Skeletal muscle cell (primary cell): ENCODE data around the gene CCDC197.

Experiments used
- DNase-seq: peaks from one replicate; pipeline ENCODE4 v3.0.0-alpha.2; 2010; ENCODE audit warnings: low read depth
- H3K4me3 ChIP-seq: 2 replicates; pipeline ENCODE4 v1.5.1; 2011; ENCODE audit warnings: low read depth, mild to moderate bottlenecking, control low read depth, low read length, moderate library complexity

CCDC197 gene

DNA sequence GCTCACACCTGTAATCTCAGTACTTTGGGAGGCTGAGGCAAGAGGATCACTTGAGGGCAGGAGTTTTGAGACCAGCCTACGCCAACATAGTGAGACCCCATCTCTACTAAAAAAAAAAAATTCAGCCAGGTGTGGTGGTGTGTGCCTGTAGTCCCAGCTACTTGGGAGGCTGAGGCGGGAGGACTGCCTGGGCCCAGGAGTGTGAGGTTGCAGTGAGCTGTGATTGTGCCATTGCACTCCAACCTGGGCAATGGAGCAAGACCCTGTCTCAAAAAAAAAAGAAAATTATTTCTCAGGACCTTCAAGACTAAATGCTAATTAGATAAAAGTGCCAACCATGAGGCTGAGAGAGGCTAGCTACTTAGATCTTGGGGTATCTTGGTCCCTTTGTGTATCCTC lies 52.5 kb downstream of the CCDC197 start:
- no peak for DNase-seq

DNA sequence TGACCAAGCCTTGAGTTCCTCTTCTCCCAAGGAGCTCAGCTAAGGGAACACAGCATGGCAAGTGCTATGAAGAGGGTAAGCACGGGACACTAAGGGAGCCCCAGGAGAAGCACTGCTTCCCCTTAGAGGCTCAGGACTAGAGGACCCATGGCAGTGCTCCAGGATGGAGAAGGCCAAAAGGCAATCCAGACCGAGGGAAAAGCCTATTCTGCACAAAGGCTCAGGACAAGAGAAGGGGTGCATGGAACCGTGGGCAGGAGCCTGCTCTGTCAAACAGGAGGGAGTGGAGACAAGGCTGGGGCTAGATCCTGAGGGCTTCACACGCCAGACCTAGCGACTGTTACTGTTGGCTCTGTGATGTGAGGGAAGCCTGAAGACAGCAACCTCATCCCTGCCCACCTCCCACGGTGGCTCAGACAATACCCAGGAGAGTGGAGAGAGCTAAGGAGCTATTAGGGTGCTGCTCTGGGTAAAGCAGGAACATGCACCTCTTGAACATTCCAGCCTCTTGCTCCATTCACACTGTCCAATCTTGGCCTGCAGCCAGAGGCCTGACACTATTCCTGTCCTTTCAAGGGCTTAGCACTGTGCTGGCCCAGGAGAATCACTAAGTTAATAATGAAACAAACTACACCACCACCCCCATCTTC lies 53.3 kb downstream of the CCDC197 start:
- no peak overlapping the region for H3K4me3 ChIP-seq
- no peak for DNase-seq

More for the DNA sequence above, 52.5 kb downstream of the CCDC197 start:
- no peak overlapping the region for H3K4me3 ChIP-seq

DNA sequence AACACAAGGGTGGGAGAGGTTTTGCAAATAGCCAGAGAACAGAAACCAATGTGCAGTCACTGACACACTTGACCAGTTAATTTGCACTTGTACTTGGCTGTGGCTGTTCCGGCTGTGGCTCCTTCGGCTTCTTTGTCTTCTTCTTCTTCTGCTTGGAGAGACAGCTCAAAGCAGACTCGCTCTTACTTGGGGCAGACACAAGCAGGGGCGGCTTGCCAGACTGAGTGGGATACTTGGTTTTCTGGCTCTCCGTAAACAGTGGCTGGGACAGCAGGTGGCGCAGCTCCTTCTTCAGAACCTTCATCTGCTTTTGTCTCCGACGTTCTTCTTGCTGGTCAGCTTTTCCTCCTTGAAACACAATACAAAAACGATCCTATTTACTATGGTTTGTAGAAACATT lies 54.0 kb downstream of the CCDC197 start:
- no peak overlapping the region for H3K4me3 ChIP-seq

DNA sequence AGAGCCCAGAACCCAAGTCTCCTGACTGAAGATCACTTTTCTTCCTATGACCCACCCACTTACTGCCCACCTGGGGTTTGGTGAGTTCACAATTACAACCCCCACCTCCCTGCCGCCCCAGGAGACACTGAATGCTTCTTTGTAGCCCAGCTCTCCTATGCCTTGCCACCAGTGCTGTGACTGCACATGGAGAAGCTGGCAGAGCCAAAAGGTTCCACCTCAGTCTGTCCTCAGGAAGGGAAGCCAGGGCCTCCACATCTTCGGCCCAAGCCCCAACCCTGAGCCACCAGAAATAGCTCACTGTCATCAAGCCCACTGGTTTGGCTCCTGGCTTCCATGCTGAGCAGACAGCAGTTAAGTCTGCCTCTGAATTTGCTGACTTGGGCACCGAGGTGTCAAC lies 54.7 kb downstream of the CCDC197 start:
- no peak overlapping the region for H3K4me3 ChIP-seq
- no peak for DNase-seq

More for the DNA sequence above, 54.0 kb downstream of the CCDC197 start:
- DNase-seq = no peak

DNA sequence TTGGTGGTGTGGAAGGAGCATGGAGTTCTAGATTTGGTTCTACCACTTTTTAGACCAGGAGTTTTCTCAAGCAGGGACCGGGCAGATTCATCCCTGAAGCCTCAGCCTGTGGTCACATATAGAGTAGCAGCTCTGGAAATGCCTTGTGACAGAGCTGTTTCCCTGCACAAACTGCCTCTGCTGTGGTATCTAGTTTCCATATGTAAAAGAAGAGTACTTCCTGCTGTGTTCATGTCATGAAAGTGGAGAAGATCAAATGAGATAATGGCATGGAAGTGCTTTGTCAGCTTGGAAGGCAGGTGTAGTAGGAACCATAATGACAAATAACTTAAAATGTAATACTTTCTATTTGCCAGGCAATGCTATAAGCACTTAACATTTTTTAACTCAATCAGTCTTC lies 55.1 kb downstream of the CCDC197 start:
- no peak for DNase-seq
- no peak overlapping the region for H3K4me3 ChIP-seq

DNA sequence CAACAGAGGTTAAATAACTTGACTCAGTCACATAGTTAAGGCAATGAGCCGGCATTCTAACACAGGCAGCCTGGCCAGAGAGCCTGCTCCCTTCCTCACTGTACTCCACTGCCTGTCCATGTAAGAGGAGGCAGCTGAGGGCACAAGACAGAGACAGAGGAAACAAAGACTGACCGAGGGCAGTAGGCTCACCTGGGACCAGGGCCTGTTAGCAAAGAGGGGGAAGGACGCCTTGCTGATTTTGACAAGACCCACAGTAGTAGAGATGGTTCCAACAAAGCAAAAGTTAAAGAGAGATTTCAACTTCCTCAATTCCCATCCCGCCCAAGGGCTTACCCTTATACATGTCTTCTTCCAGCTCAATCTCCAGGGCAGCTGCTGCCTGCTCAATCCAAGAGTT lies 55.6 kb downstream of the CCDC197 start:
- no peak for DNase-seq
- no peak overlapping the region for H3K4me3 ChIP-seq

DNA sequence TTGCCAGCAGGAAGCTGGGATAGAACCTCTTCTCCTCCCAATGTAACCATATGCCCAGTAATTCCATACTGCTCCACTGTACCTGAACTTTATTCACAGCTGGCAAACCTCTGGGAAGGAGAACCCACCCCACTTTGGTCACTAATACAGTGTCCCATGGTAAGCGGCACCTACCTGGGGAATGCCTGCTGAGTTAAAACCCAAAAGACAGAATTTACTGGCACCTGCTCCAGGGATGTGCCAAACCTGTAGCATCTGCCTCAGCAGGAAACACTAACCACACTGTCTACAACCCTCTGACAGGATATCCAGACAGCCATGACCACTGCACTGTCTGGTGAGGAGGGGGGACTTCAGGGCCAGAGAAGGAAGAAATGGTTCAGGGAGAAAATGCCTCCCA lies 57.3 kb downstream of the CCDC197 start:
- no peak for DNase-seq
- H3K4me3 ChIP-seq = no peak overlapping the region

DNA sequence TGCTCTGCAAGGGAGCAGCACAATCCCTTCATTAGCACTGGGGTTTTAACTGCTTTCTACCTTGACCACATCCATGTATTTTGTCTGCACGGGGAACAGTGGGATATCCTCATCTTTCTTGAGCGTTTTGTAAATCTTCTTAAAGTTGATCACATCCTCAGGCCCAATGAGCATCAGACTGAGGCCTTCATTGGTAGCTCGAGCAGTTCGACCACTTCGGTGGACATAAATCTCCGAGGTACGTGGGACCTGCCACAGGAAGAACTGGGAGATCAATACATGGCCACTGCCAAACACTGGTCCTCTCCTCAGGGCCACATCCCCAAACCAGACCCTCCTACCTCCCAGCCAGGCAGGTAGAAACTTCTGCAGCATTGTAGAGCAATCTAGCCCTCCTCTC lies 57.8 kb downstream of the CCDC197 start:
- no peak for DNase-seq
- no peak overlapping the region for H3K4me3 ChIP-seq

DNA sequence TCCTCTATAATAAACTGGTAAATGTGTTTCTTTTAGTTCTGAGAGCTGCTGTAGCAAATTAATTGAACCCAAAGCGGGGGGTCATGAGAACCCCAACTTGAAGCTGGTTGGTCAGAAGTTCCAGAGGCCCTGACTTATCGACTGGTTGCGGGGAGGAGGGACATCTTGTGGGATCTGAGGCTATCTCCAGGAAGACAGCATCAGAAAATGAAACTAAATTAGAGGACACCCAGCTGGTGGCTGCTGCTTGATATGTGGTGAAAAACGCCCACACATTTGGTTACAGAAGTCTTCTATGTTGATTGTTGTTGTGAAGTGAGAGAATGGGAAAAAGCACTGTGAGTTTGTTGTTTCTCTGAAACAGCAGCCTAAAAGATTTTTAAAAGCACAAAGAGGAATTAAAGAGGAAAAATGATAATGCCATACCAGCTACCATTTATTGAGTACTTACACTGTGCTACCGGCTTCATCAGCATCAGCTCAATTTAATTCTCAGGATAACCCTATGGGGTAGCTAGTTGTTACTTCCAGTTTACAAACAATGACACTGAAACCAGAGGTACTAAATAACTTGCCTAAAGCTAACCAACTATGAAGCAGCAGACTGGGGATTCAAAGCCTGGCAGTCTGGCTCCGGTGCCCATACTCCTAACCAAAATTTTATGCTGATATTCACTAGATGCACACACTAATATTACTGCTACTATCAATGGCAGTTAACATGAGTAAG lies 59.6 kb downstream of the CCDC197 start:
- no peak for DNase-seq
- H3K4me3 ChIP-seq = no peak overlapping the region

DNA sequence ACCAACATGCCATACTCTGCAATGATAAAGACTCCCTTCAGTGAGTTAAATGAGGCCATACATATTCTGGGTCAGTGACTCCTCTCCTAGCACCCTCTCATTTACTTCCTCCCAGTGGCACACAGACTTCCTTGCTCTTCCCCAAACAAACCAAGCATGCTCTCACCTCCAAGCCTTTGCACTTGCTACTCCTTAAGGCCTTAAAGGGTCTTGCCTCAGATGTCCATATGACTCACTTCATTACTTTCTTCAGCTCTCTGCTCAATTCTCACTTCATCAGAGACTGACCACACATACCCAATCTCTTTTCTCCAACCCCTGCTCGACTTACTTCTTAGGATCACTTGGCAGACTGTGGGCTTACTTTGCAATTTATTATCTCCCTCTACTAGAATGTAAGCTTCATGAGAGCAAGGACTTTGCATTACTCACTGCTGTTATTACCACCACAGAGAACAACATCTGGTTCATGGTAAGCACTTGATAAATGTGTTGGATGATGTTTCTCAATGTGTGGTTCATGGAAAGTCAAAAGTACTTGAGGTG lies 61.1 kb downstream of the CCDC197 start:
- DNase-seq = no peak
- H3K4me3 ChIP-seq = no peak overlapping the region
